GM12878 (cell line): Measurements from ENCODE around the gene ZNF527. TPM values are rescaled to one million over a fixed set of nuclear protein-coding genes. Genes with fewer than 3 reads are reported as not detected.

Experiments
- ATAC-seq: fragments of 200-7000 bp; cut with Tn5 transposase; 3 replicates; pipeline ENCODE4 v1.9.1; 2020; ENCODE audit warnings: mild to moderate bottlenecking, moderate library complexity
- BruUV-seq: library from RNA; stranded (reverse); fragments of 400-500 nt; replicated peaks from 2 replicates; lab custom pipeline; 2021; lab: Mats Ljungman, UMichigan
- CTCF ChIA-PET: fragments of 300-600 bp; sonication (Branson Sonifier 250); formaldehyde crosslinking; extraction: SDS; loops from one replicate; lab custom pipeline; 2021; ENCODE audit warnings: inconsistent platforms; lab: Yijun Ruan, JAX
- POLR2A ChIA-PET: fragments of 350-600 bp; formaldehyde crosslinking; extraction: SDS; loops from one replicate; lab custom pipeline; 2021; ENCODE audit warnings: inconsistent platforms; lab: Charles Lee
- RAD21 ChIA-PET: fragments of 300-600 bp; sonication (Branson Sonifier 250); formaldehyde crosslinking; loops from one replicate; lab custom pipeline; 2023; ENCODE audit warnings: antibody characterized with exemption; ENCODE audit not compliant: unreplicated experiment; lab: Charles Lee
- SMC1A ChIA-PET: fragments of 300-600 bp; sonication (Branson Sonifier 250); formaldehyde crosslinking; loops from one replicate; lab custom pipeline; 2023; ENCODE audit not compliant: unreplicated experiment, uncharacterized antibody; lab: Charles Lee
- DNase-seq: peaks from one replicate; pipeline ENCODE4 v3.0.0-alpha.2; 2011; ENCODE audit warnings: low read depth, low spot score
- FAIRE-seq: peaks from 3 replicates; lab custom pipeline; 2011; peaks lifted over from hg19 to GRCh38; lab: Jason Lieb, UNC
- H2AFZ ChIP-seq: 2 replicates; pipeline ENCODE4 v1.6.0; 2011; ENCODE audit warnings: low read depth, low read length, control low read depth; ENCODE audit not compliant: control insufficient read depth
- H3K27ac ChIP-seq: 2 replicates; pipeline ENCODE4 v1.5.1; 2011; ENCODE audit warnings: control low read depth; ENCODE audit not compliant: control insufficient read depth, insufficient read depth
- H3K27me3 ChIP-seq, 2 experiments: replicated peaks in 1 of 2; 2 replicates each; pipeline versions ENCODE4 v1.6.0 to v1.6.1; 2011; ENCODE audit warnings: low read length in 1 of 2; ENCODE audit not compliant: control insufficient read depth in 2 of 2, insufficient read depth in 2 of 2
- H3K36me3 ChIP-seq, 2 experiments: 2 replicates each; pipeline ENCODE4 v1.5.1; 2011; ENCODE audit warnings: low read length in 1 of 2; ENCODE audit not compliant: control insufficient read depth in 2 of 2, insufficient read depth in 2 of 2
- H3K4me1 ChIP-seq: 2 replicates; pipeline ENCODE4 v1.6.1; 2011; ENCODE audit warnings: mild to moderate bottlenecking, low read length, moderate library complexity, mixed read lengths; ENCODE audit not compliant: control insufficient read depth, insufficient read depth
- H3K4me2 ChIP-seq: 2 replicates; pipeline ENCODE4 v1.6.0; 2011; ENCODE audit warnings: control low read depth; ENCODE audit not compliant: control insufficient read depth, insufficient read depth
- H3K4me3 ChIP-seq: fragments of 200-600 bp; sonication (generic); 2 replicates; pipeline ENCODE4 v1.5.1; 2016
- H3K79me2 ChIP-seq: 2 replicates; pipeline ENCODE4 v1.6.0; 2011; ENCODE audit warnings: low read length; ENCODE audit not compliant: control insufficient read depth, insufficient read depth
- H3K9ac ChIP-seq: 2 replicates; pipeline ENCODE4 v1.8.0; 2011; ENCODE audit warnings: low read length, control low read depth, mixed read lengths; ENCODE audit not compliant: control insufficient read depth, insufficient read depth
- H3K9me3 ChIP-seq: replicated peaks from 3 replicates; pipeline ENCODE4 v1.5.1; 2011; ENCODE audit warnings: mild to moderate bottlenecking, low read length; ENCODE audit not compliant: control insufficient read depth, insufficient read depth
- H4K20me1 ChIP-seq: 2 replicates; pipeline ENCODE4 v1.6.0; 2011; ENCODE audit not compliant: control insufficient read depth, insufficient read depth
- KDM1A ChIP-seq: fragments of 200-600 bp; sonication (generic); IDR thresholded peaks from 2 replicates; pipeline ENCODE4 v1.6.1; 2016; ENCODE audit warnings: borderline replicate concordance
- NFXL1 ChIP-seq: fragments of 450-650 bp; IDR thresholded peaks from 2 replicates; pipeline ENCODE4 v1.6.1; 2017; ENCODE audit warnings: antibody characterized with exemption, mild to moderate bottlenecking, borderline replicate concordance
- PAX8 ChIP-seq: fragments of 450-650 bp; IDR thresholded peaks from 2 replicates; pipeline ENCODE4 v1.6.1; 2017; ENCODE audit warnings: mild to moderate bottlenecking, moderate library complexity
- POU2F2 ChIP-seq: IDR thresholded peaks from 3 replicates; pipeline ENCODE4 v1.6.1; 2011; ENCODE audit warnings: low read depth, mild to moderate bottlenecking, low read length, borderline replicate concordance
- RUNX3 ChIP-seq: IDR thresholded peaks from 2 replicates; pipeline ENCODE4 v1.6.1; 2012; ENCODE audit warnings: low read length, inconsistent platforms
- TCF7 ChIP-seq: IDR thresholded peaks from 2 replicates; pipeline ENCODE4 v1.6.1; 2014; ENCODE audit warnings: antibody characterized with exemption, borderline replicate concordance
- ZNF24 ChIP-seq: fragments of 450-650 bp; IDR thresholded peaks from 2 replicates; pipeline ENCODE4 v1.6.1; 2017; ENCODE audit warnings: antibody characterized with exemption, mild to moderate bottlenecking
- WGBS: methylation state at CpG from one replicate; pipeline ENCODE4 v1.1.6; 2016; ENCODE audit warnings: low lambda C conversion rate; ENCODE audit not compliant: insufficient replicate concordance, insufficient coverage; ENCODE audit errors: missing lambda C conversion rate; 5-methylcytosine and 5-hydroxymethylcytosine counted together
- in situ Hi-C: fragments of 300-500 bp; cut with MboI; formaldehyde crosslinking; loops from 9 replicates; pipeline ENCODE4 v1.14.3; 2018; ENCODE audit warnings: mixed read lengths
- intact Hi-C: fragments of 100-400 bp; cut with micrococcal nuclease; formaldehyde crosslinking; loops from one replicate; pipeline ENCODE4 v1.14.2; 2022; ENCODE audit not compliant: unreplicated experiment
- polyA plus RNA-seq, 11 experiments: library from polyadenylated mRNA; depleted of rRNA in 4 of 11; unstranded in 6 of 11; stranded (reverse) in 5 of 11; fragments of >200 nt; fragmentation: Nextera tagmentation in 4 of 11; fragmentation: Illumina TruSeq in 1 of 11; extraction: Ambion mirVana in 4 of 11; extraction: Trizol in 1 of 11; gene quantifications; 1 replicate in 1 of 11; 2 replicates in 10 of 11; pipeline versions ENCODE4 v1.2.1 to v1.2.3, GENCODE V29; 2011 to 2016; ENCODE audit warnings: inconsistent platforms in 2 of 11, missing spikeins in 2 of 11, low read depth in 1 of 11
- total RNA-seq, 4 experiments: library from RNA; depleted of rRNA in 3 of 4; stranded (reverse); fragments of >200 nt in 3 of 4; fragmentation: Illumina TruSeq in 1 of 4; extraction: Trizol in 1 of 4; gene quantifications; 2 replicates each; pipeline versions ENCODE4 v1.2.1 to v1.2.3, GENCODE V29; 2013 to 2021
- TF ChIP-seq, protein P1 (sequence below): IDR thresholded peaks from 2 replicates; pipeline ENCODE4 v1.6.1; 2012; ENCODE audit warnings: mild to moderate bottlenecking, low read depth, low read length

The ZNF527 gene
- total and polyA plus RNA-seq, 10 of the 15 experiments (the other 5 are each of a cell fraction or from before 2014, with no cell fraction given): 2.0 to 5.6 (median 3.6) TPM

DNA sequence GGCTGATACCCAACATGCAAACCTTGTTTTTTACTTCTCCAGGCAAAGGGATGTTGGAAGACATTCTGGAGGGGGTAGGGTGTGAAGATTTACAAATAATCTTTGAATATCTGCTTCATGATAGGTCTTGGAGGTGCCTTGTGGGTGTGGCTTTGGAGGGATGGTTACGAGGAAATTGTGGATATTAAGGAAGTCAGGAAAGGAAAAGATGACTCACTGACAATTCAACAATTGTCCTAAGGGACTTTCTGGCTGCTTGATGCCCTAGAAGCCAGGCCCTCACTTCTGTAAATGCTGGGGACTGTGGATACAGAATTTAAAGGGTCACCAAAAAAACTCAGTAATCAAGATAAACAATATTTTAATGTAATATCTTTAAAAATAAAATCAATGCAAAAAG lies 37.4 kb upstream of the ZNF527 start:
- POLR2A ChIA-PET: no interaction called here
- CTCF ChIA-PET: interaction anchor here (0.8 to 1.2 kb wide), 2 partner anchors 37 to 260 kb away, joined by 3 read pairs; partner anchors contain the start of genes ZNF527 and ZNF571
- H3K4me3 ChIP-seq: no peak overlapping the region
- ATAC-seq (no peak), DNase-seq (no peak), FAIRE-seq (no peak)
- RAD21 ChIA-PET: no interaction called here
- no peak overlapping the region for H3K4me2 ChIP-seq
- no TSS peak for BruUV-seq
- no peaks in the 10 kb centered on the region for H4K20me1 ChIP-seq
- H3K9me3 ChIP-seq: peaks cover 6% of the 10 kb centered on the region; the same call in 2 of the 3 replicates
- TF ChIP-seq, protein P1, sequence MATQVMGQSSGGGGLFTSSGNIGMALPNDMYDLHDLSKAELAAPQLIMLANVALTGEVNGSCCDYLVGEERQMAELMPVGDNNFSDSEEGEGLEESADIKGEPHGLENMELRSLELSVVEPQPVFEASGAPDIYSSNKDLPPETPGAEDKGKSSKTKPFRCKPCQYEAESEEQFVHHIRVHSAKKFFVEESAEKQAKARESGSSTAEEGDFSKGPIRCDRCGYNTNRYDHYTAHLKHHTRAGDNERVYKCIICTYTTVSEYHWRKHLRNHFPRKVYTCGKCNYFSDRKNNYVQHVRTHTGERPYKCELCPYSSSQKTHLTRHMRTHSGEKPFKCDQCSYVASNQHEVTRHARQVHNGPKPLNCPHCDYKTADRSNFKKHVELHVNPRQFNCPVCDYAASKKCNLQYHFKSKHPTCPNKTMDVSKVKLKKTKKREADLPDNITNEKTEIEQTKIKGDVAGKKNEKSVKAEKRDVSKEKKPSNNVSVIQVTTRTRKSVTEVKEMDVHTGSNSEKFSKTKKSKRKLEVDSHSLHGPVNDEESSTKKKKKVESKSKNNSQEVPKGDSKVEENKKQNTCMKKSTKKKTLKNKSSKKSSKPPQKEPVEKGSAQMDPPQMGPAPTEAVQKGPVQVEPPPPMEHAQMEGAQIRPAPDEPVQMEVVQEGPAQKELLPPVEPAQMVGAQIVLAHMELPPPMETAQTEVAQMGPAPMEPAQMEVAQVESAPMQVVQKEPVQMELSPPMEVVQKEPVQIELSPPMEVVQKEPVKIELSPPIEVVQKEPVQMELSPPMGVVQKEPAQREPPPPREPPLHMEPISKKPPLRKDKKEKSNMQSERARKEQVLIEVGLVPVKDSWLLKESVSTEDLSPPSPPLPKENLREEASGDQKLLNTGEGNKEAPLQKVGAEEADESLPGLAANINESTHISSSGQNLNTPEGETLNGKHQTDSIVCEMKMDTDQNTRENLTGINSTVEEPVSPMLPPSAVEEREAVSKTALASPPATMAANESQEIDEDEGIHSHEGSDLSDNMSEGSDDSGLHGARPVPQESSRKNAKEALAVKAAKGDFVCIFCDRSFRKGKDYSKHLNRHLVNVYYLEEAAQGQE: no peak
- TF ChIP-seq KDM1A: no peak
- TF ChIP-seq NFXL1: no peak
- no peak for TF ChIP-seq POU2F2
- TF ChIP-seq TCF7: no peak
- no peak for TF ChIP-seq RUNX3
- TF ChIP-seq PAX8: no peak
- no peak for TF ChIP-seq ZNF24
- WGBS: 100% methylated on average over 1 of the region's 1 CpG
- no peak overlapping the region for H3K9ac ChIP-seq
- in situ Hi-C loops (no loop called here), intact Hi-C loops (loop anchor here (5.0 to 10.0 kb wide), 2 partner anchors 119 to 134 kb away; partner anchors contain the start of genes ZNF383, ZNF569, ZNF570 and ZNF585B)
- H3K27me3 ChIP-seq: no peaks in the 10 kb centered on the region
- SMC1A ChIA-PET: no interaction called here
- no peak overlapping the region for H3K27ac ChIP-seq
- H2AFZ ChIP-seq: no peak overlapping the region
- peaks cover 7% of the 10 kb centered on the region for H3K4me1 ChIP-seq
- H3K79me2 ChIP-seq: peaks cover 8% of the 10 kb centered on the region
- H3K36me3 ChIP-seq: peaks cover 0 to 3% of the 10 kb centered on the region in 2 experiments; a peak in 2 of 4 replicates
